ENCODE measurements around the gene KNSTRN.

GRCh38 chr15:40368719-40369473 is 13.6 kb upstream of the KNSTRN start:
- TF ChIP-seq CTCF (IDR thresholded peaks at IDR 0.05) (no peak), POLR2A (IDR thresholded peaks at IDR 0.05) (no peak), EP300 (IDR thresholded peaks at IDR 0.05) (no peak), POLR2AphosphoS5 (IDR thresholded peaks at IDR 0.05) (no peak)

Data from suprapubic skin (tissue), 4 donors.